HepG2 (cell line): ENCODE results near the gene WNT7B.

Experiments used
- ADNP ChIP-seq: sonication (generic); formaldehyde crosslinking; IDR thresholded peaks from 2 replicates; pipeline ENCODE4 v1.4.0; 2020; ENCODE audit warnings: missing genetic modification reagents
- ATAD3A ChIP-seq: sonication (generic); formaldehyde crosslinking; IDR thresholded peaks from 2 replicates; pipeline ENCODE4 v1.4.0; 2020; ENCODE audit warnings: missing genetic modification reagents
- ATF7-NPFF ChIP-seq: sonication (generic); formaldehyde crosslinking; IDR thresholded peaks from 2 replicates; pipeline ENCODE4 v1.8.1; 2023; ENCODE audit warnings: mild to moderate bottlenecking, low read depth, missing genetic modification reagents, moderate library complexity
- GABPA ChIP-seq, 2 experiments: IDR thresholded peaks; 2 replicates each; pipeline ENCODE4 v1.6.1; 2011 to 2016; ENCODE audit warnings: low read depth in 2 of 2, low read length in 1 of 2, missing biosample characterization in 1 of 2, missing genetic modification characterization in 1 of 2
- MAFK ChIP-seq, 2 experiments: IDR thresholded peaks in 1 of 2; conservative IDR thresholded peaks in 1 of 2; 2 replicates each; pipeline ENCODE4 v1.6.1; 2011; ENCODE audit warnings: improper control_type of control experiment in 2 of 2, low read length in 2 of 2
- NBN ChIP-seq: fragments of 450-650 bp; conservative IDR thresholded peaks from 2 replicates; pipeline ENCODE4 v1.6.1; 2017
- SETDB1 ChIP-seq: sonication (generic); formaldehyde crosslinking; IDR thresholded peaks from 2 replicates; pipeline ENCODE4 v1.5.1; 2020; ENCODE audit warnings: missing genetic modification reagents, mild to moderate bottlenecking, borderline replicate concordance
- ZNF12 ChIP-seq: sonication (generic); formaldehyde crosslinking; IDR thresholded peaks from 2 replicates; pipeline ENCODE4 v1.5.0; 2020; ENCODE audit warnings: missing genetic modification reagents
- ZNF501 ChIP-seq: sonication (generic); formaldehyde crosslinking; IDR thresholded peaks from 2 replicates; pipeline ENCODE4 v1.5.1; 2020; ENCODE audit warnings: mild to moderate bottlenecking, moderate library complexity, missing genetic modification reagents
- TF ChIP-seq, protein P1 (sequence below): sonication (generic); formaldehyde crosslinking; IDR thresholded peaks from 2 replicates; pipeline ENCODE4 v1.4.0; 2020; ENCODE audit warnings: missing genetic modification reagents
- TF ChIP-seq, protein P2 (sequence below): sonication (generic); formaldehyde crosslinking; IDR thresholded peaks from 2 replicates; pipeline ENCODE4 v1.4.0; 2020; ENCODE audit warnings: low read depth, mild to moderate bottlenecking, missing genetic modification reagents
- TF ChIP-seq, protein P3 (sequence below): sonication (generic); formaldehyde crosslinking; IDR thresholded peaks from 2 replicates; pipeline ENCODE4 v1.5.0; 2020; ENCODE audit warnings: mild to moderate bottlenecking, missing genetic modification reagents, moderate library complexity
- TF ChIP-seq, protein P4 (sequence below): sonication (generic); formaldehyde crosslinking; IDR thresholded peaks from 2 replicates; pipeline ENCODE4 v1.8.1; 2023; ENCODE audit warnings: missing genetic modification reagents, inconsistent platforms, borderline replicate concordance

DNA sequence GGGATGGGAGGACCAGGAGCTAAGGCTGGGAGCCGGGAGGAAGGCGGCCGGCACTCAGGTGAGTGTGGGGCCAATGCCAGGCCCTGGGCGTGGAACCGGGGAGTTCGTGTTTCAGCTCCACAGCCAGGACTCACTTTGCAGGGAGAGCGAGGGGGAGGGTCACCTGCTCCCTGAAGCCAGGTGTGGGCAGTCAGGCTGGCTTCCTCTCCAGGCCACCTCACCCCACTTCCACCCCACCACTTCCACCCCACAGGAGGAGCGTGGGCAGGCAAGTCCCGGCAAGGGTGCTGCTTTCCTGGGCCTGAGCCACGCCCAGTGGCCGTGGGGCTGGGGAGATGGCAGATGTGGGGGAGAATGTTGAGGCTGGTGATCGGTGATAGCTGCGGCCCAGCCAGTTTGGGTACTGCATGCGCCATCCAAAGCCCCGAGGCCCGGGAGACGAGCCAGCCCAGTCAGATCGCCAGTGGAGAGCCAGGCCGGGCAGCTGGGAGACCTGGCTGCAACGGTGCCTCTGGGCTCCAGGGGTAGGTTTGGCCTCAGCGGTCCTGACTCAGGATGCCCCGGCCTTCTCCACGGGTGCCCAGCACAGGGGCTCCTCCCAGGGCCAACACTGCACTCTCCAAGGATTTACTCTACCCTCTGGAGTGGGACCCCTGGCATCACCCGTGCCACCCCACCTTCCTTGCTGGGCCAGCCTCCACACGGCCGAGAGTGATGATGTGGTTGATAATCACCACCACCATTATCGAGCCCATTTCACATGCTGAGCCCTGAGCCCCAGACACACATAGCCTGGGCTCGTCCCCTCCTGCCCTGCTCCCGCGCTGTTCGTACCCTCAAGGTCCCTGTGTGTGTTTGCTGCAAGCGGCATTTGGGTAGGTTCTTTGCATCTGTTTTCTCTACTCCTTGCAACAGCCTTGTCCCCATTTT lies 93.8 kb downstream of the WNT7B start:
- TF ChIP-seq, protein P1, sequence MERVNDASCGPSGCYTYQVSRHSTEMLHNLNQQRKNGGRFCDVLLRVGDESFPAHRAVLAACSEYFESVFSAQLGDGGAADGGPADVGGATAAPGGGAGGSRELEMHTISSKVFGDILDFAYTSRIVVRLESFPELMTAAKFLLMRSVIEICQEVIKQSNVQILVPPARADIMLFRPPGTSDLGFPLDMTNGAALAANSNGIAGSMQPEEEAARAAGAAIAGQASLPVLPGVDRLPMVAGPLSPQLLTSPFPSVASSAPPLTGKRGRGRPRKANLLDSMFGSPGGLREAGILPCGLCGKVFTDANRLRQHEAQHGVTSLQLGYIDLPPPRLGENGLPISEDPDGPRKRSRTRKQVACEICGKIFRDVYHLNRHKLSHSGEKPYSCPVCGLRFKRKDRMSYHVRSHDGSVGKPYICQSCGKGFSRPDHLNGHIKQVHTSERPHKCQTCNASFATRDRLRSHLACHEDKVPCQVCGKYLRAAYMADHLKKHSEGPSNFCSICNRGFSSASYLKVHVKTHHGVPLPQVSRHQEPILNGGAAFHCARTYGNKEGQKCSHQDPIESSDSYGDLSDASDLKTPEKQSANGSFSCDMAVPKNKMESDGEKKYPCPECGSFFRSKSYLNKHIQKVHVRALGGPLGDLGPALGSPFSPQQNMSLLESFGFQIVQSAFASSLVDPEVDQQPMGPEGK (CRISPR knock-in tag), result no peak
- no peak for TF ChIP-seq ATF7-NPFF
- no peak for TF ChIP-seq ADNP
- no peak for TF ChIP-seq NBN
- TF ChIP-seq ZNF501 (CRISPR knock-in tag), result no peak
- TF ChIP-seq MAFK (conservative IDR thresholded peaks at IDR 0.05 in 1 of 2, IDR thresholded peaks at IDR 0.05 in 1 of 2; ENCODE audit: low read length in 2 of 2), result no peak
- no peak for TF ChIP-seq SETDB1
- TF ChIP-seq, protein P2, sequence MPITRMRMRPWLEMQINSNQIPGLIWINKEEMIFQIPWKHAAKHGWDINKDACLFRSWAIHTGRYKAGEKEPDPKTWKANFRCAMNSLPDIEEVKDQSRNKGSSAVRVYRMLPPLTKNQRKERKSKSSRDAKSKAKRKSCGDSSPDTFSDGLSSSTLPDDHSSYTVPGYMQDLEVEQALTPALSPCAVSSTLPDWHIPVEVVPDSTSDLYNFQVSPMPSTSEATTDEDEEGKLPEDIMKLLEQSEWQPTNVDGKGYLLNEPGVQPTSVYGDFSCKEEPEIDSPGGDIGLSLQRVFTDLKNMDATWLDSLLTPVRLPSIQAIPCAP (CRISPR knock-in tag), result no peak
- TF ChIP-seq, protein P3, sequence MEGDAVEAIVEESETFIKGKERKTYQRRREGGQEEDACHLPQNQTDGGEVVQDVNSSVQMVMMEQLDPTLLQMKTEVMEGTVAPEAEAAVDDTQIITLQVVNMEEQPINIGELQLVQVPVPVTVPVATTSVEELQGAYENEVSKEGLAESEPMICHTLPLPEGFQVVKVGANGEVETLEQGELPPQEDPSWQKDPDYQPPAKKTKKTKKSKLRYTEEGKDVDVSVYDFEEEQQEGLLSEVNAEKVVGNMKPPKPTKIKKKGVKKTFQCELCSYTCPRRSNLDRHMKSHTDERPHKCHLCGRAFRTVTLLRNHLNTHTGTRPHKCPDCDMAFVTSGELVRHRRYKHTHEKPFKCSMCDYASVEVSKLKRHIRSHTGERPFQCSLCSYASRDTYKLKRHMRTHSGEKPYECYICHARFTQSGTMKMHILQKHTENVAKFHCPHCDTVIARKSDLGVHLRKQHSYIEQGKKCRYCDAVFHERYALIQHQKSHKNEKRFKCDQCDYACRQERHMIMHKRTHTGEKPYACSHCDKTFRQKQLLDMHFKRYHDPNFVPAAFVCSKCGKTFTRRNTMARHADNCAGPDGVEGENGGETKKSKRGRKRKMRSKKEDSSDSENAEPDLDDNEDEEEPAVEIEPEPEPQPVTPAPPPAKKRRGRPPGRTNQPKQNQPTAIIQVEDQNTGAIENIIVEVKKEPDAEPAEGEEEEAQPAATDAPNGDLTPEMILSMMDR (CRISPR knock-in tag), result no peak
- TF ChIP-seq, protein P4, sequence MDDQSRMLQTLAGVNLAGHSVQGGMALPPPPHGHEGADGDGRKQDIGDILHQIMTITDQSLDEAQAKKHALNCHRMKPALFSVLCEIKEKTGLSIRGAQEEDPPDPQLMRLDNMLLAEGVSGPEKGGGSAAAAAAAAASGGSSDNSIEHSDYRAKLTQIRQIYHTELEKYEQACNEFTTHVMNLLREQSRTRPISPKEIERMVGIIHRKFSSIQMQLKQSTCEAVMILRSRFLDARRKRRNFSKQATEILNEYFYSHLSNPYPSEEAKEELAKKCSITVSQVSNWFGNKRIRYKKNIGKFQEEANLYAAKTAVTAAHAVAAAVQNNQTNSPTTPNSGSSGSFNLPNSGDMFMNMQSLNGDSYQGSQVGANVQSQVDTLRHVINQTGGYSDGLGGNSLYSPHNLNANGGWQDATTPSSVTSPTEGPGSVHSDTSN, result no peak
- no peak for TF ChIP-seq GABPA (IDR thresholded peaks at IDR 0.05; ENCODE audit: low read depth, low read length)
- TF ChIP-seq GABPA (CRISPR knock-in tag; IDR thresholded peaks at IDR 0.05; ENCODE audit: low read depth), result no peak
- TF ChIP-seq ATAD3A (CRISPR knock-in tag), result no peak
- no peak for TF ChIP-seq ZNF12 (CRISPR knock-in tag)
